Measurements from ENCODE around the gene ARHGDIA.

ARHGDIA gene

GRCh38 chr17:81900181-81900820, 29.2 kb upstream of the ARHGDIA start:
- H3K36me3 ChIP-seq (ENCODE audit: control insufficient read depth in 1 of 2, insufficient read depth in 2 of 2, low read depth in 1 of 2, low read length in 2 of 2): peaks cover 53 to 63% of the 10 kb centered on the region in 2 experiments
- peaks cover 0 to 8% of the 10 kb centered on the region in 2 experiments for H3K27me3 ChIP-seq (ENCODE audit: control insufficient read depth in 1 of 2, insufficient read depth in 1 of 2, low read length in 2 of 2)
- H4K8ac ChIP-seq (ENCODE audit: low read length): no peak overlapping the region
- H2AK5ac ChIP-seq (ENCODE audit: low read length, severe bottlenecking): no peak overlapping the region
- no peak overlapping the region for H3K18ac ChIP-seq (ENCODE audit: low read depth in 1 of 2, low read length in 2 of 2)
- no peaks in the 10 kb centered on the region for H3K9me3 ChIP-seq (ENCODE audit: control insufficient read depth, low read length)
- no peak overlapping the region for H2BK5ac ChIP-seq (ENCODE audit: low read depth, low read length, poor library complexity, severe bottlenecking)
- no peak overlapping the region for H3K14ac ChIP-seq (ENCODE audit: low read length in 2 of 2)
- no peak overlapping the region for H4K91ac ChIP-seq (ENCODE audit: low read length)
- H3K79me1 ChIP-seq (replicated peaks; ENCODE audit: low read length, poor library complexity, severe bottlenecking): peaks cover 19% of the 10 kb centered on the region
- H3K4me2 ChIP-seq (ENCODE audit: low read length, poor library complexity, severe bottlenecking): no peak overlapping the region
- no peak overlapping the region for H2BK15ac ChIP-seq (ENCODE audit: low read depth, poor library complexity, severe bottlenecking)
- H3K4me1 ChIP-seq (ENCODE audit: control insufficient read depth, insufficient read depth, low read depth, low read length): peaks cover 42% of the 10 kb centered on the region
- DNase-seq: no peak
- no peak overlapping the region for H3K9ac ChIP-seq (ENCODE audit: low read length)
- no peak overlapping the region for H2BK120ac ChIP-seq (ENCODE audit: low read depth, low read length)
- no peak overlapping the region for H3K23ac ChIP-seq (ENCODE audit: low read length in 2 of 2)
- no peak overlapping the region for H2AFZ ChIP-seq (ENCODE audit: low read depth, low read length)
- H3K27ac ChIP-seq (ENCODE audit: low read length, poor library complexity, severe bottlenecking): no peak overlapping the region
- no peak overlapping the region for H2BK12ac ChIP-seq (ENCODE audit: low read length in 2 of 2)
- no peak overlapping the region for H3K4me3 ChIP-seq (ENCODE audit: insufficient read depth in 1 of 2, low read depth in 1 of 2, low read length in 2 of 2)
- no peak overlapping the region for H3K4ac ChIP-seq (ENCODE audit: low read depth in 1 of 2, low read length in 2 of 2)
- WGBS: 92% methylated on average over 18 of the region's 18 CpGs

GRCh38 chr17:81899514-81900166, 28.5 kb upstream of the ARHGDIA start:
- WGBS: 96% methylated on average over 22 of the region's 22 CpGs
- Histone ChIP-seq H3K4me3 (ENCODE audit: insufficient read depth in 1 of 2, low read depth in 1 of 2, low read length in 2 of 2) (no peak overlapping the region), H3K9ac (ENCODE audit: low read length) (no peak overlapping the region)

GRCh38 chr17:81898885-81899284, 27.7 kb upstream of the ARHGDIA start:
- Histone ChIP-seq H3K9me3 (ENCODE audit: control insufficient read depth, low read length) (no peaks in the 10 kb centered on the region), H2BK120ac (ENCODE audit: low read depth, low read length) (no peak overlapping the region), H2AK5ac (ENCODE audit: low read length, severe bottlenecking) (peak overlapping the region; percentile 42), H2AFZ (ENCODE audit: low read depth, low read length) (no peak overlapping the region), H3K9ac (ENCODE audit: low read length) (peak overlapping the region; percentile 39), H3K4me3 (ENCODE audit: insufficient read depth in 1 of 2, low read depth in 1 of 2, low read length in 2 of 2) (no peak overlapping the region), H3K4ac (ENCODE audit: low read depth in 1 of 2, low read length in 2 of 2) (no peak overlapping the region), H3K36me3 (ENCODE audit: control insufficient read depth in 1 of 2, insufficient read depth in 2 of 2, low read depth in 1 of 2, low read length in 2 of 2) (peaks cover 58 to 63% of the 10 kb centered on the region in 2 experiments), H2BK5ac (ENCODE audit: low read depth, low read length, poor library complexity, severe bottlenecking) (no peak overlapping the region), H3K14ac (ENCODE audit: low read length in 2 of 2) (no peak overlapping the region), H3K27ac (ENCODE audit: low read length, poor library complexity, severe bottlenecking) (peak overlapping the region; percentile 68), H4K8ac (ENCODE audit: low read length) (no peak overlapping the region), H2BK12ac (ENCODE audit: low read length in 2 of 2) (no peak overlapping the region), H3K4me1 (ENCODE audit: control insufficient read depth, insufficient read depth, low read depth, low read length) (peaks cover 45% of the 10 kb centered on the region), H3K27me3 (ENCODE audit: control insufficient read depth in 1 of 2, insufficient read depth in 1 of 2, low read length in 2 of 2) (peaks cover 0 to 8% of the 10 kb centered on the region in 2 experiments), H3K79me1 (replicated peaks; ENCODE audit: low read length, poor library complexity, severe bottlenecking) (peaks cover 23% of the 10 kb centered on the region), H4K91ac (ENCODE audit: low read length) (peak overlapping the region; percentile 25), H3K4me2 (ENCODE audit: low read length, poor library complexity, severe bottlenecking) (no peak overlapping the region), H3K18ac (ENCODE audit: low read depth in 1 of 2, low read length in 2 of 2) (peak overlapping the region in 1 of 2 experiments; percentile 62), H2BK15ac (ENCODE audit: low read depth, poor library complexity, severe bottlenecking) (no peak overlapping the region), H3K23ac (ENCODE audit: low read length in 2 of 2) (no peak overlapping the region)
- 84% methylated on average over 9 of the region's 9 CpGs for WGBS
- DNase-seq: no peak

More at GRCh38 chr17:81899514-81900166, 28.5 kb upstream of the ARHGDIA start:
- no peak overlapping the region for H2BK15ac ChIP-seq (ENCODE audit: low read depth, poor library complexity, severe bottlenecking)
- H3K4me1 ChIP-seq (ENCODE audit: control insufficient read depth, insufficient read depth, low read depth, low read length): peaks cover 42% of the 10 kb centered on the region
- no peak overlapping the region for H3K4me2 ChIP-seq (ENCODE audit: low read length, poor library complexity, severe bottlenecking)
- no peak overlapping the region for H4K8ac ChIP-seq (ENCODE audit: low read length)
- no peaks in the 10 kb centered on the region for H3K9me3 ChIP-seq (ENCODE audit: control insufficient read depth, low read length)
- H3K4ac ChIP-seq (ENCODE audit: low read depth in 1 of 2, low read length in 2 of 2): no peak overlapping the region
- DNase-seq: no peak
- H4K91ac ChIP-seq (ENCODE audit: low read length): peak overlapping the region; percentile 0
- no peak overlapping the region for H2BK5ac ChIP-seq (ENCODE audit: low read depth, low read length, poor library complexity, severe bottlenecking)
- H3K23ac ChIP-seq (ENCODE audit: low read length in 2 of 2): no peak overlapping the region
- no peak overlapping the region for H2BK120ac ChIP-seq (ENCODE audit: low read depth, low read length)
- no peak overlapping the region for H3K27ac ChIP-seq (ENCODE audit: low read length, poor library complexity, severe bottlenecking)
- H3K27me3 ChIP-seq (ENCODE audit: control insufficient read depth in 1 of 2, insufficient read depth in 1 of 2, low read length in 2 of 2): peaks cover 0 to 8% of the 10 kb centered on the region in 2 experiments
- no peak overlapping the region for H3K18ac ChIP-seq (ENCODE audit: low read depth in 1 of 2, low read length in 2 of 2)
- peaks cover 59 to 61% of the 10 kb centered on the region in 2 experiments for H3K36me3 ChIP-seq (ENCODE audit: control insufficient read depth in 1 of 2, insufficient read depth in 2 of 2, low read depth in 1 of 2, low read length in 2 of 2)
- peaks cover 19% of the 10 kb centered on the region for H3K79me1 ChIP-seq (replicated peaks; ENCODE audit: low read length, poor library complexity, severe bottlenecking)
- H2AFZ ChIP-seq (ENCODE audit: low read depth, low read length): no peak overlapping the region
- H3K14ac ChIP-seq (ENCODE audit: low read length in 2 of 2): no peak overlapping the region
- H2BK12ac ChIP-seq (ENCODE audit: low read length in 2 of 2): no peak overlapping the region
- peak overlapping the region; percentile 16 for H2AK5ac ChIP-seq (ENCODE audit: low read length, severe bottlenecking)

GRCh38 chr17:81898029-81898866, 27.1 kb upstream of the ARHGDIA start:
- WGBS: 42% methylated on average over 19 of the region's 19 CpGs
- Histone ChIP-seq H2AK5ac (ENCODE audit: low read length, severe bottlenecking) (no peak overlapping the region), H3K9ac (ENCODE audit: low read length) (peak overlapping the region; percentile 39), H3K4me3 (ENCODE audit: insufficient read depth in 1 of 2, low read depth in 1 of 2, low read length in 2 of 2) (no peak overlapping the region), H2AFZ (ENCODE audit: low read depth, low read length) (no peak overlapping the region), H3K14ac (ENCODE audit: low read length in 2 of 2) (no peak overlapping the region), H2BK120ac (ENCODE audit: low read depth, low read length) (peak overlapping the region; percentile 24), H3K79me1 (replicated peaks; ENCODE audit: low read length, poor library complexity, severe bottlenecking) (peaks cover 24% of the 10 kb centered on the region), H2BK5ac (ENCODE audit: low read depth, low read length, poor library complexity, severe bottlenecking) (no peak overlapping the region), H3K4me2 (ENCODE audit: low read length, poor library complexity, severe bottlenecking) (no peak overlapping the region), H3K27me3 (ENCODE audit: control insufficient read depth in 1 of 2, insufficient read depth in 1 of 2, low read length in 2 of 2) (peaks cover 0 to 8% of the 10 kb centered on the region in 2 experiments), H3K4me1 (ENCODE audit: control insufficient read depth, insufficient read depth, low read depth, low read length) (peaks cover 48% of the 10 kb centered on the region), H4K91ac (ENCODE audit: low read length) (no peak overlapping the region), H4K8ac (ENCODE audit: low read length) (no peak overlapping the region), H3K4ac (ENCODE audit: low read depth in 1 of 2, low read length in 2 of 2) (no peak overlapping the region), H2BK15ac (ENCODE audit: low read depth, poor library complexity, severe bottlenecking) (no peak overlapping the region), H3K23ac (ENCODE audit: low read length in 2 of 2) (peak overlapping the region in 1 of 2 experiments; percentile 96), H3K9me3 (ENCODE audit: control insufficient read depth, low read length) (no peaks in the 10 kb centered on the region), H3K36me3 (ENCODE audit: control insufficient read depth in 1 of 2, insufficient read depth in 2 of 2, low read depth in 1 of 2, low read length in 2 of 2) (peaks cover 52 to 63% of the 10 kb centered on the region in 2 experiments), H3K18ac (ENCODE audit: low read depth in 1 of 2, low read length in 2 of 2) (peak overlapping the region in 1 of 2 experiments; percentile 13), H2BK12ac (ENCODE audit: low read length in 2 of 2) (no peak overlapping the region), H3K27ac (ENCODE audit: low read length, poor library complexity, severe bottlenecking) (peak overlapping the region; percentile 68)
- DNase-seq: peak; percentile 90

Measured in mesenchymal stem cell (in vitro differentiated cells and primary cell).